Measurements from ENCODE around the gene MYO7B. TPM values are rescaled to one million over a fixed set of nuclear protein-coding genes. Genes with fewer than 3 reads are reported as not detected.
"Not testable (repeated sequence)": the region's sequence is repeated elsewhere in the genome, so short reads cannot be mapped to it uniquely, and the experiment has no call there.

MYO7B gene
- polyA plus RNA-seq, 2 of the 4 experiments (the other 2 are of a cell fraction): 0.04 to 0.09 TPM

GRCh38 chr2:127570282-127571250, 35.1 kb downstream of the MYO7B start:
- Histone ChIP-seq H3K4me2 (no peak overlapping the region), H3K27ac (no peak overlapping the region), H3K9me3 (no peaks in the 10 kb centered on the region), H3K4me1 (peaks cover 23% of the 10 kb centered on the region), H3K4me3 (no peak overlapping the region)
- FAIRE-seq (no peak), DNase-seq (ENCODE audit: low read depth in 1 of 2, low spot score in 1 of 2) (no peak), ATAC-seq (peak in 1 of 2 experiments; percentile 39; a peak in 3 of 6 replicates)
- ChIA-PET POLR2A (no interaction called here), CTCF (no interaction called here)
- 62% methylated on average over 18 of the region's 18 CpGs for WGBS (ENCODE audit: missing lambda C conversion rate)
- TF ChIP-seq TP53 (CRISPR knock-in tag; IDR thresholded peaks at IDR 0.05) (no peak), CEBPB (IDR thresholded peaks at IDR 0.05) (no peak), ZNF302 (CRISPR knock-in tag; IDR thresholded peaks at IDR 0.05) (no peak), FOSL2 (IDR thresholded peaks at IDR 0.05) (no peak), FOSL2 (CRISPR knock-in tag; IDR thresholded peaks at IDR 0.05) (no peak), SMC3 (IDR thresholded peaks at IDR 0.05) (no peak), ZSCAN20 (CRISPR knock-in tag; IDR thresholded peaks at IDR 0.05) (no peak), RNF2 (IDR thresholded peaks at IDR 0.05; ENCODE audit: borderline replicate concordance, low read depth) (no peak), HOXA7 (CRISPR knock-in tag; IDR thresholded peaks at IDR 0.05) (no peak), HOXB5 (CRISPR knock-in tag; IDR thresholded peaks at IDR 0.05) (no peak), NFE2L2 (conservative IDR thresholded peaks at IDR 0.05; ENCODE audit: low read length) (no peak), KDM5A (IDR thresholded peaks at IDR 0.05) (no peak), ATOH8 (CRISPR knock-in tag; IDR thresholded peaks at IDR 0.05; ENCODE audit: low read depth) (no peak), EHF (CRISPR knock-in tag; IDR thresholded peaks at IDR 0.05) (no peak), CHD2 (IDR thresholded peaks at IDR 0.05; ENCODE audit: low read length, partially characterized antibody) (no peak), NR3C1 (IDR thresholded peaks at IDR 0.05) (no peak)
- TF ChIP-seq, protein P1, sequence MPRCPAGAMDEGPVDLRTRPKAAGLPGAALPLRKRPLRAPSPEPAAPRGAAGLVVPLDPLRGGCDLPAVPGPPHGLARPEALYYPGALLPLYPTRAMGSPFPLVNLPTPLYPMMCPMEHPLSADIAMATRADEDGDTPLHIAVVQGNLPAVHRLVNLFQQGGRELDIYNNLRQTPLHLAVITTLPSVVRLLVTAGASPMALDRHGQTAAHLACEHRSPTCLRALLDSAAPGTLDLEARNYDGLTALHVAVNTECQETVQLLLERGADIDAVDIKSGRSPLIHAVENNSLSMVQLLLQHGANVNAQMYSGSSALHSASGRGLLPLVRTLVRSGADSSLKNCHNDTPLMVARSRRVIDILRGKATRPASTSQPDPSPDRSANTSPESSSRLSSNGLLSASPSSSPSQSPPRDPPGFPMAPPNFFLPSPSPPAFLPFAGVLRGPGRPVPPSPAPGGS (IDR thresholded peaks at IDR 0.05): no peak
- TF ChIP-seq, protein P2, sequence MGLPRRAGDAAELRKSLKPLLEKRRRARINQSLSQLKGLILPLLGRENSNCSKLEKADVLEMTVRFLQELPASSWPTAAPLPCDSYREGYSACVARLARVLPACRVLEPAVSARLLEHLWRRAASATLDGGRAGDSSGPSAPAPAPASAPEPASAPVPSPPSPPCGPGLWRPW (IDR thresholded peaks at IDR 0.05): no peak

- FAIRE-seq; POLR2A ChIA-PET; H3K4me2 ChIP-seq; ATAC-seq; DNase-seq (ENCODE audit: low read depth in 1 of 2, low spot score in 1 of 2); CTCF ChIA-PET; H3K27ac ChIP-seq; H3K9me3 ChIP-seq; H3K4me3 ChIP-seq: not testable (repeated sequence)
- peaks cover 23% of the 10 kb centered on the region for H3K4me1 ChIP-seq
- 89% methylated on average over 2 of the region's 2 CpGs for WGBS (ENCODE audit: missing lambda C conversion rate)
Measured at GRCh38 chr2:127572352-127572751, 36.9 kb downstream of the MYO7B start.

DNA sequence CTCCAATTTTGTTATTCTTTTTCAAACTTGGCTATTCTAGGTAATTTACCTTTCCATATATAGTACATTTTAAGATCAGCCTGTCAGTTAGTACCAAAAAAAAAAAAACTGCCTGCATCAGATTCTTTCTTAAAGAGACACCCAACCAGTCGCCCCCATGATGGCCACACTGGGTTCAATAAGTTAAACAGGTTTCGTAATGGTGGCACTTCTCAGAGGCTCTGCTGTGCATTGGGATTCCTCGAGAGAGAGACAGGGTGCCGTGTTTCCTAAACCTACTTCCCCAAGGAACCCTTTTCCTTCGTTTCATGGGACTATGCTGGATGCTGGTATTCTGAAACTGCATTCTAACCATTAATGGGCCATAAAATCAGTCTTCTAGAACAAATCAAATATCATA, 37.4 kb downstream of the MYO7B start:
- ATAC-seq: no peak

More for the DNA sequence above, 37.4 kb downstream of the MYO7B start:
- POLR2A ChIA-PET: no interaction called here
- H3K4me3 ChIP-seq: no peak overlapping the region
- no peak overlapping the region for H3K4me2 ChIP-seq
- DNase-seq (ENCODE audit: low read depth in 1 of 2, low spot score in 1 of 2) (no peak), FAIRE-seq (no peak)
- H3K27ac ChIP-seq: no peak overlapping the region
- CTCF ChIA-PET: no interaction called here
- no peaks in the 10 kb centered on the region for H3K9me3 ChIP-seq
- TF ChIP-seq HOXB5 (CRISPR knock-in tag; IDR thresholded peaks at IDR 0.05): no peak
- no peak for TF ChIP-seq CEBPB (IDR thresholded peaks at IDR 0.05)
- no peak for TF ChIP-seq PHF8 (IDR thresholded peaks at IDR 0.05; ENCODE audit: borderline replicate concordance, low read depth)
- no peak for TF ChIP-seq EHF (CRISPR knock-in tag; IDR thresholded peaks at IDR 0.05)
- TF ChIP-seq EHMT2 (IDR thresholded peaks at IDR 0.05; ENCODE audit: low read depth): no peak
- TF ChIP-seq HOXB13 (CRISPR knock-in tag; IDR thresholded peaks at IDR 0.05; ENCODE audit: low read depth): no peak
- TF ChIP-seq PBX3 (IDR thresholded peaks at IDR 0.05): no peak
- no peak for TF ChIP-seq MAZ (IDR thresholded peaks at IDR 0.05; ENCODE audit: borderline replicate concordance, low read depth, low read length)
- TF ChIP-seq NPAS2 (CRISPR knock-in tag; IDR thresholded peaks at IDR 0.05; ENCODE audit: borderline replicate concordance): no peak
- no peak for TF ChIP-seq CBX2 (IDR thresholded peaks at IDR 0.05; ENCODE audit: borderline replicate concordance, low read depth)
- no peak for TF ChIP-seq POLR2AphosphoS2 (conservative IDR thresholded peaks at IDR 0.05; ENCODE audit: low read length)
- H3K4me1 ChIP-seq: peaks cover 23% of the 10 kb centered on the region
- WGBS (ENCODE audit: missing lambda C conversion rate): 61% methylated on average over 5 of the region's 5 CpGs

All from A549 (cell line).